GM21529 (cell line): Measurements from ENCODE around the gene SPACA9.

ENCODE experiments used
- ATAC-seq: cut with Tn5 transposase; IDR thresholded peaks from one replicate; pipeline ENCODE4 v1.9.1; 2021; ENCODE audit not compliant: unreplicated experiment

Gene SPACA9

DNA sequence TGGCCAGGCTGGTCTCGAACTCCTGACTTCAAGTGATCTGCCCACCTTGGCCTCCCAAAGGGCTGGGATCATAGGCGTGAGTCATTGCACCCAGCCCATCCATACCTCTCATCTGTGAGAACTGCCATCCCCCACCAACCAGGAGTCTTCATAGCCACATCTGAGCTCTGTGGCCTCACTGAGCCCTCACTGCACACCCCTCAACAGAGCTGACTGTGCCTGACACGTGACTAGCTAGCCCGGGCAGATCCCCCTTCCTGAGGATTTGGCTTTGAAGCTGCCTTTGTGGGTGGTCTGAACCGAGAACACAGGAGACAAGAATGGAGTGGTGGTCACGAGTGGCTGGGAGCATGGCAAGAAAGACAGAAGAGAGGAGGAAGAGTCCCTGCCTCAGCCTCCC is 16.2 kb upstream of the SPACA9 start:
- ATAC-seq = no peak

DNA sequence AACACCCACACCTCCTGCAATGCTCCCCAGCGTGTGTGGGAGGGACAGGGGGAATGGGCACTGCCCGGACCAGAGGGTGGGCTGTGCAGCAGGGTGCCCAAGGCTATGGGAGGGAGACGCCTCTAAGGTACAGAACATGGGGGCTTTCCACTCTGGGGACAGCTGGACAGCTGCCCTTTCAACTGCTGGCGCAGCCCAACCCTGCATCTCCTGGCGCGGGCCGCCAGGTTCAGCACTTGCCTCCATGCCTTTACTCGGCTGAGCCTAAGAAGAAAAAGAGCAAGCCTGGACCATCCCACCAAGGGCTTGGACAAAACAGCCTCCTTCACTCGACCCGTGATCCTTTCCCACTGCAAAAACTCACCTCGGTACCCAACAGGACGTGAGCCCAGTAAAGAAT is 15.6 kb upstream of the SPACA9 start:
- no peak for ATAC-seq

DNA sequence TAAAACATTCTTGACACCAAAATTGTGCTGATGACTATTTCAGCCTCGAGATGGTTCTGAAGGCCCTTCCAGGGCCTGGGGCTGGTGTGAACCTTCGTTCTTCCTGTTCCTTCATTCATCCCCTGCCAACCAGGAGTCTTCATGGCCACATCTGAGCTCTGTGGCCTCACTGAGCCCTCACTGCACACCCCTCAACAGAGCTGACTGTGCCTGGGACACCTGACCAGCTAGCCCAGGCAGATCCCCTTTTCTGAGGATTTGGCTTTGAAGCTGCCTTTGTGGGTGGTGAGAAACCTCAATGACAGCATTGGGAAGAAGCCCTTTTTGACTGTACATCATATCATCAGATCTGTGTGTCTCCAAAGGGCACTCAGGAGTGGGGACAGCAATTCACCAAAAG is 14.4 kb upstream of the SPACA9 start:
- no peak for ATAC-seq

DNA sequence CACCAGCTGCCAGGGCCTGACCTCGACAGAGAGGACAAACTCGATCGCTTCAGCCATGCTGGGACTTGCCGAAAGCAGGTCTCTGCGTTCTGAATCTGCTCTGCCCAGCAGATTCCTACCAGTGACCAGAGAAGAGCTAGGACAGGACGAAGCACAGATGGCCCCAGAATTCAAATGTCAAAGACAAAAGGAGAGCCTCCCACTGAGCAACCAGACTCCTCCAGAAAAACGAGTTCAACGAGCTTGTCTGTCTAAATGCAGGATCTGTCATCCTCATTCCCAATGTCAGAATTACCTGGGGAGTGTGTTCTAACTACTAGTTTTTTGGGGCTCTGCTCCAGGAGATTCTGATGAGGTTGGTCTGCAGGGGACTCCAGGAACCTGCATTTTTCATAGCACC is 14.0 kb upstream of the SPACA9 start:
- no peak for ATAC-seq

DNA sequence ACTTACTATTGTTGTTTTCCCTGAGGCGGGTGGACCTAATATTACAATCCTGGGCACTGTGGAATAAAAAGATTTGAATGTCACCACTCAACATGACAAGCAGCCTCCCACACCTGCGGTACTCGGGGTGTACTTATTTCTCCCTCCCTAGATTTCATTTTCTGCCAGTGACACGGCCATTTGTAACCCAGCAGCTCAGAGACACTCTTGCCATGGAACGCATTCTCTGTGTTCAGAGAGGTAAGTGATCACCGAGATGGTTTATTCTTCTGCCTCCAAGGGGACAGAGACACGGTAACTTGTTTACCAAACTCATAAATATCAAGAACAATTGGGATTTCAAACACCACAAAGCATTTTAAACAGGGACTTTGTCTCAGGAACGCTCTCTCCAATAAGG is 11.8 kb upstream of the SPACA9 start:
- no peak for ATAC-seq

DNA sequence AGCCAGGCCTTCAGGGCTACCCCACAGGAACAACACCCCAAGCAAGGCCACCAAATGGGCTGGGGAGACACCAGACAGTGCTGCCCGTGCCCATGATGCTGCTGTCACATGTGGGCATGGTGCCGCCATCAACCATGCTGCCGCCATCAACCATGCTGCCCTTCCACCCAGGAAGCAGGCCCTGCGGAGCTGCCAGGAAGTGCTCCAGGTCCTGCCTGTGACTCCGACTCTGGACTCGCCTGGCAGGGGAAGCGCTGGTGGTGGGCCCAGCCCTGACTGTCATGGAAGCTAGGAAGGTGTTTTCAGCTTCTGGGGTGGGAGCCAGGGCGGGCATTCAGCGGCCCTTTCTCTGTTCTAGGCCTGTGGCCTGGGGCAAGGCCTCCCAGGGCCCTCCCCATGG is 9.4 kb upstream of the SPACA9 start:
- ATAC-seq = no peak

DNA sequence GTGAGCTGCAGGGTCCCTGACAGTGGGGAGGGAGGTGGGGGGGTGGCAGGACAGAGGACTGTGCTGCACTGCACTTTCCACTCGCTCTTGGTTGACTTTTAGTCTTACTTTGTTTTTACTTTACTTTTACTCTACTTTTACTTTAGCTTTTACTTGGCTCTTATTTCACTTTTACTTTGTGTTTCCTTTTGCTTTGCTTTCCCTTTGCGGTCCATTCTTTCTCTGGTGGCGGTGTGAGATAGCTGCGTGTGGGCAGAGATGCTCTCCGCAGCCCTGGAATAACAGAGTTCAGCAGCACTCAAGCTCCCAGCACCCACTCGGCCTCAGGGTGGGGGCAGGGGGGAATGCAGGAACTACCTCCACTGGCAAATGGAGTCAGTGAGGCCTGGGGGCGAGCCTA is 5.3 kb upstream of the SPACA9 start:
- no peak for ATAC-seq

DNA sequence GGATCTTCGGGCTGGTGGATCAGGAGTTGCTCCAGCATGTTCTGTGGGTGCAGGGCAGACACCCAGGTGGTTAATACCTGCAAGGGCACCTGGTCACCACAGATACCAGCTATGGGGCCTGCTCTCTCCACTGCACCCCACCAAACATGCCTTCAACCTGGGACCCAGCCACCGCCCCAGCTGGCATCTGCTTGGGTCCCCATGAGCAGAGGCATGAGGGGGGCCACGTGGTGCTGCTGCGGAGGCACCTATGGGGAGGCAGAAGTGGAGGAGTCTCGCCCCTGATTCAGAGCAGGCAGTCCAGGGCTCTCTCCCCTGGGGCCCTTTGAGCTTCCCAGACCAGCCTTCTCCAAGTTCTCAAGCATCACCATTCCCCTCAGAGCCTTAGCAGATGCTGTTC is 3.5 kb upstream of the SPACA9 start:
- ATAC-seq = no peak

DNA sequence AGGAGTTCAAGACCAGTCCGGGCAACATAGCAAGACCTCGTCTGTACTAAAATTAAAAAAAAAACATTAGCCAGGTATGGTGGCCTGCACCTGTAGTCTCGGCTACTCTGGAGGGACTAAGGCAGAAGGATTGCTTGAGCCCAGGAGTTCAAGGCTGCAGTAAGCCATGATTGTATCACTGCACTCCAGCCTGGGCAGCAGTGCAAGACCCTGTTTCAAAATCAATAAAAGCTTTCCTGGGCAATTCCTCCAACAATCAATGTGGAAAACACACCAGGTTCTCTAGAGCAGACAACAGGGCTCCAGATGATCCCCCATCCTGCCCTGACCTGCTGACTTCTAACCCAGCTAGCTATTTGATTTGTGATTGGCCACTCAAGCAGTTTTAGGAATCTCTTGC is 1.8 kb upstream of the SPACA9 start:
- ATAC-seq = no peak

DNA sequence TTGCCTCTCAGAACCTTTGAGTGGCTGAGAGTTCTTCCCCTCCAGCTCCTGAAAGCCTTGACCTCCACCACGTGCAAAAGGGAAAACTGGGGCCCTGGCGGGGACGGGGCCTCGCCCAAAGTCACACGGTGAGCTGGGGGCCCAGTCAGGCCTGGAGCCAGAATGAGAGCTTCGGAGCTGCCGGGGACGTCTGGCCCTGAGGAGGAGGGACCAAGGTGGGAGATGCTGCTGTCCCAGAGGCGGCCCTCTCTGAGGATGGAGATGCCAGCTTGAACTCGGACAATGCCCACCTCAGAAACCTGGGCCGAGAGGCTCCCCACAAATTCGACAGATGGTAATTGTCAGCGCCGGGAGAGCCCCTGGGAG is 1.3 kb upstream of the SPACA9 start:
- ATAC-seq = no peak

DNA sequence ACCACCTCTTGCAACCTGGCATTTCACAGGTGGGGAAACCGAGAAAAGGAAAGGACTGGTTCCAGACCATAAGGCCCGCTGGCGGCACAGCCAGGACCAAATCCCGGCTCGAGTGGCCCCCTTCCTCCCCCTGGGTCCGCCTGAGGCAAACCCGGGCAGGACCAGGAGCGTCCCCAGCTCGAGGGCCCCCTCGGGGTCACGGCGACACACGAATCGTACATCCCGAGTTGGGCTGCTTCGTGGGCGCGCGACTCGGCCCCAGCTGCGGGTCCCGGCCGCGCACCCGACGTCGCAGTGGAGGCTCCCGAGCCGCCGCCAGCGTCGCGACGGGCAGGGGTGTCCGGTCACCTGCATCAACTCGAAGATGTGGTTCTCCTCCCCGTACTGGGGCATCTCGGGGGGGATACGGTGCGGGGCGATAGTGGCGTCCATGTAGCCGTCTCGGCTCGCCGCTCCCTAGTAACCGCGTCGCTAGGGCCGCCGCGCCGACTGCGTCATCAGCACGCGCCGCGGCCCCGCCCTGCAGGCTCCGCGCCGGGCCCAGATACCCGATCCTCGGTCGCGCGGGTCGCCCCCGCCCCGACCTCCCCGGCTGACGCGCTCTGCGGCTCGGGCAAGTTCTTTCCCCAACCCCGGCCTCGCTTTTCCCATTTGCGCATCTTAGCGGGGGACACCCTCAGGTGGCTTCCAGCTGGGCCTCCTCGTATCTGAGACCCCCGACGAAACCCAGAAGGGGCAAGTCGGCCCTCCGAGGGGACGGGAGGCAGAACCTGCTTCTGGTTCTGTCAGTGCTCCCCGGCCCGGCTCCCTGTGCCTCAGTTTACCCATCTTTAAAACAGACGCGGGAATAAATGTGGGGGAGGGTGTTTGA is 639 bp upstream of the SPACA9 start, which contains the start of gene AK8:
Gene AK8 (minus strand): TSS at position 461 of the 871 bp plus-strand sequence. CDS start 29 bp downstream, at position 432.
- peak; percentile 68 for ATAC-seq

DNA sequence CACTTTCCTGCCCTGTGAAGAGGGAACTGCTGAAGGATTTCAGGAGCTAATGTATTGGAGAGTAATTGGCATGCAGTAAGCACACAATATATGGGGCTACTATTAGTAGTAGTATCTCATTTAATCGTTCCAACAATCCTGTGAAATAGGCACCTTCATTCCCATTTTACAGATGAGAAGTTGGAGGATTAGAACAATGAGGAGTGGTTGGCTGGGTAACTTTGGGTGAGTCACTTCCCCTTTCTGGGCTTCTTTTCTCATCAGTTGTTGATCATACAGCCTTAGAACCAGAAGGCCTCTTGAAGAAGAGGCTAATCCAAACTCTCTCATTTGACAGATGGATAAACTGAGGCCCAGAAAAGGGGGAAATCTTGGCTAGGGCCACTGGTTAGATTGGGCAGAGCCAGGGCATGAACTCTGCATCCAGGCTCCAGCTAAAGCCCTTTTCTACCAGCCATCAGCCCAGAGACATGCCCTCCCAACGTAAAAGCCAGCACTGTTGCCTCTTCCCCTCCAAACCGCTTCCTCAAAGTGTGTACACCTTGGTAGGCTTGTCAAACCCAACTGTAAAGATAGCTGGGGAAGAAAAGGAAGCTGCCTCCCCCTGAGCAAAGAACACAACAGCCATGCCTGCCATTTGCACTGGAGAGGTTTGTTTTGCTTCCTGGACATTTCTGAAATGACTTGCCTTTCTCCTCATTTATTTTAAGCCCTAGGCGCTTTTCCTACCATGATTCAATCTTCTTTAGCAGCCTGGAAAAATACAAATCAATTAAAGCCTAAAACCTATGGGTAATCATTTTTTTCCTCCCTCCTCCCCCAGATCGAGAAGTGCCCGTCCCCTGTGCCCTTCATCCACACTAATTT is 992 bp downstream of the SPACA9 start:
- ATAC-seq = no peak

DNA sequence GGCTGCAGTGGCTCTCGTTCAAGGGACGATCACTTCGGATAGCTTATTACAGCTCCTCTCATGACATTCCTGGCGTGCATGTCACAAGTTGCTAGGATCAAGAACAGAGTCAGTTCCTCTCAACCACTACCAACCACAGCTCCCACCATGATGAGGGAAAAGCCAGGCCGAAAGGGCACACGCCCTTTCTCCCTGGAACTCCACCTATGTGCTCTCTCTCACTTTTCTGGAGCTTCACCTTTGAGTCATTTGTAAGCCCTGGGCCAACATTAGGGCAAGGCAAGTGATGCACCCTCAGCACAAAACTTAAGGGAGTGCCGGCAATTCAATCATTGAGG is 1.6 kb downstream of the SPACA9 start:
- ATAC-seq = no peak

DNA sequence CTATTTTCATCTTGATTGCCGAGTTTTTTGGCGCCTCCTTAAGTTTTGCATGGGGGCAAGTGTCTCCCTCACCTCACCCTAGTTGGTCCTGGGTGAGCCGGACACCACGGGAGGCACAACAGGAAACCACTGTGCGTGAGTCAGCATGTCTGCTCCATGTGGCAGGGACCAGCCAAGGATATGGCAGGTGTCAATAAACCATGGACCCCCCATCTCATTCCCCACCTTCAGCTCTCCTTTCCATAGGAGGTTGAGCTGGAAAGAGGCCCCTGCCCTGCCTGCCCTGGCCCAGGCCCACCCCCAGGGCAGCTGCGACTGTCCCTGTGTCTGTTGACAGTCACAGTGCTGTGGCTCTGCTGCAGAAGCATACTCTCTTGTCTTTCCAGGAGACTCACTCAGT is 3.1 kb downstream of the SPACA9 start:
- no peak for ATAC-seq

DNA sequence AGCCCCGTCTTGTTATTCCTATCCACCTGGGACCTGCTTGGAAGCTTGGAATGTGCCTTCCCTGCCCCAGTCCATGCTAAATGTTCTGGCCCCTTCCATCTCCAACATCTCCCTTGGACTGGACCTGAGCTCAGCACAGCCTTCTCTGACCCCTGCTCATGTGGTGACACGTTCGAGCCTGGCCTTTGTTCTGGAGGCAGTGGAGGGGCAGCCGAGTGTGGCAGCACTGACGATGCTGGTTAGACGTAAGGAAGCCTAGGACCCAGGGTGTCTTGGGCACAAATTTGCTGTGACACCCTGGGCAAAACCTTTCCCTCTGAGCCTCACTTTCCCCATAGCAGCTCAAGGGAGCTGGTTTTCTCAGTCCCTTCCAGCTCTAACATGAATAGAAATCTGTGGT is 3.9 kb downstream of the SPACA9 start:
- no peak for ATAC-seq

DNA sequence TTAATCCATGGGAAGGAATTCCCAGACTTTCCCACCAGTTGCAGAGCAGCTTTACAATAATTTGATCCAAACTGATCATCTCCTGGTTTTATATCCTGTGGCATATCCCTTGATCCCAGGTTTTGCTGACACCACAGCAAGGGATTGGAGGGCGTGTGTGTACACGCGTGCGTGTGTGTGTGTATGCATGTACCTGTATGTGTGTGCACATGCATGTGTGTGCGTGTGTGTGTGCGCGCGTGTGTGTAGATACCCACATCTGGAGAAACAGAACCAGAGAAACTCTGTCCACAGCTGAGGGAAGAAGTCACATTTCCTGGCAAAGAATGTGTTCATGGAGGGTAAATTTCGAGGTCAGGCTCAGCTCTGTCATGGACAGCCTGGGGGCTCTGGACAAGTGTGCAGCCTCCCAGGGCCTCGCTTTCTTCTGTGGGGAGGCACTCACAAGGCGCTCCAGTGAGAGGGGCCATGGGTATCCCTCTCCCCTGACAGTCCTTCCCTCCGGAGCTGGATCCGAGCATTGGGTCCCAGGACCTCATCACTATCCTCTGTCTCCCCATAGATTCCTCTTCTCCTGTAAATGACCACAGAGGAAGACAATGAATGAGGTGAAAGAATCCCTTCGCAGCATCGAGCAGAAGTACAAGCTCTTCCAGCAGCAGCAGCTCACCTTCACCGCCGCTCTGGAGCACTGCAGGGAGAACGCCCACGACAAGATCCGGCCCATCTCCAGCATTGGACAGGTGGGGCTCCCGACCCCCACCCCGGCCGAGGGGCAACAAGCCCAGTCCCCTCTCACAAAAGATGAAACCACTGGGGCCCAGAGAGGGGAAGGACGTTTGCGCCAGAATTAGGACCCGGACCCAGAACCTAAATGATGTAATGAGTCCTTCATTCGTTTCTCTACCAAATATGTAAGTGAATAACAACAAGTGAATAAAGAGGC is 4.9 kb downstream of the SPACA9 start:
- no peak for ATAC-seq

DNA sequence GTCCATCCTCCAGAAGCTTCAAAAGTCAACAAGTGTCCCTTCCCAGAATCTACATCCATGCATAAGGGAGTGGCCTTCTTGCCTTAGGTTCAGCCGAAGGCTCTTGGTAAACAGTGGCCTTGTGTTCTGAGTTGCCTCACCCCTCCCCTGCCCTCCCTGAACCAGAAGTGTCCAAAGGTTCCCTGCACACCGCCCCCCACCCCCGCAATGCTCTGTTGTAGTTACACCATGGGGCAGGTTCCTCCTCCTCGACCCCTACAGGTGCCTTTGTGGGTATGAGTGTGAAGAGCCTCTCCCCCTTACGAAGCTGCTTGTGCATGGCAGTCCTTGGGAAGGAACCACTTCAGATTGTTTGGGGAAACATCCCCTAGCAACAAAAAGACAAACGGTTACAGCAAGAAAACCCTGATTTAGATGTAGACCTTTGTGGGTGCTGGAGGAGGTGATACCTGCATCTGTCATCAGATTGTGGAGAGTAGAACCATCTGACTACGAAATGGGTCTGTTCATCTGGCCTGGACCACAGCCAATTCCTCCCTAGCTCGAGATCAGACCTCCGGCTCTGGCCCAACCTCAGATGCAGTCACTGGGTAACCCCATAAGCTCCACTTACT is 7.1 kb downstream of the SPACA9 start:
- no peak for ATAC-seq

DNA sequence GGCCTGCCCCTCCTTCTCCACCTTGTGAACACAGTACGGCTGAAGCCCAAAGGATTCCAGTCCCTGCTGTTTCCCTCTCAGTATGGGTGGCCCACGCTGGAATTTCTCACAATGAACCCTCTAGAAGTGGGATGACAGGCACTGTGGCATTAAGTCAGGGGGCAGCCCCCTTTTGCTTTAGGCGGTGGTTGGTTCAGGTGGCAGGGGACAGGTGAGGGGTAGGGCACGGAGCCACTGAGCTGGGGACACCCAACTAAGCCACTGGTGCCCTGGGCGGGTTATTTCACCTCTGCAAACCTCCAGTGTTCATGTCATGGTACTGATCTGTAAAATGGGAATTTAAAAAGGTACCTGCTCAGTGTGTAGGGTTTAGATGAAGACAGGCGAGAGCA is 7.6 kb downstream of the SPACA9 start:
- ATAC-seq = no peak

DNA sequence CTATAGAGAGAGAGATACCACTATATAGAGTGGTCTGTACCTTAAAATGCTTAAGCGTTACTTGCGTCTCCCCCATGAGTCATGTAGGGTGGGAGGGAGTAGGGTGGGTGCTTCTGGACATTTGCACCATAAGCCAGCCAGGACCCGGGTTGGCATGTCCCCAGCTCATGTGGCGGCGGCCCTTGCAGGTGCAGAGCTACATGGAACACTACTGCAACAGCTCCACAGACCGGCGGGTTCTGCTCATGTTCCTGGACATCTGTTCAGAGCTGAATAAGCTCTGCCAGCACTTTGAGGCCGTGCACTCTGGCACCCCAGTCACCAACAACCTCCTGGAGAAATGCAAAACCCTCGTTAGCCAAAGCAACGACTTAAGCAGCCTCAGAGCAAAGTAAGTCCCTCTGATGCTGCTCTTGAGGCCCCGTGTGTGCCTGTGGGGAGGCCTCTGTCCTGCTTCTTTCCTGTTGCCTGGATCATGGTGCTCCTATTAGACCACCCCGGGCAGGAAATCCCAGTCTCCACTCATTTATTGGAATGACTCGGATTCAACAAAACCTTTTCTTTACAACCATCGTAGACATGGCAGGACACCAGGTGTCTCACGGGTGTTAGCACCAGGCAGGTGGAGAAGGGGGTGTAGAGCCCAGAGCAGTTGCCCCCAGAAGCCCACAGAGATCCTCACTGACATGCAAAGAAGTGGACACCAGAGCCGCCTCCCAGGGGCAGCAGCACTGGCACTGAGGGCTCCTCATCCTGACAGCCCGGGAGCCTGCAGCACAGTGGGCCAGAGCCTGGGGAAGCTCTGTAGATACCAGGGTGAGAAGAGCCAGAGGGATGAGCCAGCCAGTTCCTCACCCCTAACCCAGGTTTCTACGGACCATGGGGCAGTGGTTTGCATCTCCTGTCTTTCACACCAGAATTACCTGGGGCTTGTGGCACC is 8.8 kb downstream of the SPACA9 start:
- no peak for ATAC-seq

DNA sequence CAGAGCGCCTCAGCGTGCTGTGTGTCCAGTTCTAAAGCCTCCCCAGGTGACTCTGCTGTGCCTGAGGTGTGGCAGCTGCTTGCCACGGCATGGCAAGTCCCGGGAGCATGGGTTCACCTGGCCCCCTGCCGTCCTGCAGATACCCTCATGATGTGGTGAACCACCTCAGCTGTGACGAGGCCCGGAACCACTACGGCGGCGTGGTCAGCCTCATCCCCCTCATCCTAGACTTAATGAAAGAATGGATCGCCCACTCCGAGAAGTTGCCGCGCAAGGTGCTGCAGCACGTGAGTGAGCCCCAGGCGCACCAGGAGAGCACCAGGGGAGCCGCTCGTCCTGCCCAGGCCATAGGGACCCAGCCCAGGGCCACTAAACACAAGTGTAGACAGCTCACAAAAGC is 9.5 kb downstream of the SPACA9 start:
- ATAC-seq = no peak
